Measurements from ENCODE around the gene EMC8.

EMC8 gene

GRCh38 chr16:85789773-85790172, 9.6 kb downstream of the EMC8 start:
- Histone ChIP-seq H4K8ac (ENCODE audit: low read depth, low read length) (no peak overlapping the region), H2BK12ac (ENCODE audit: low read length) (no peak overlapping the region), H3K9me3 (ENCODE audit: insufficient read depth, low read depth, low read length) (peaks cover 2% of the 10 kb centered on the region), H3K4me3 (ENCODE audit: low read depth, low read length) (no peak overlapping the region), H4K12ac (ENCODE audit: low read depth, low read length) (no peak overlapping the region), H3K4ac (ENCODE audit: low read depth, low read length) (no peak overlapping the region), H3K9ac (ENCODE audit: low read length) (no peak overlapping the region), H3K27me3 (ENCODE audit: insufficient read depth, low read length) (no peaks in the 10 kb centered on the region), H3K79me2 (ENCODE audit: control insufficient read depth, insufficient read depth, low read length, poor library complexity) (no peaks in the 10 kb centered on the region), H3K18ac (ENCODE audit: low read length) (no peak overlapping the region), H2BK5ac (ENCODE audit: low read depth, low read length, poor library complexity) (no peak overlapping the region), H2AK5ac (ENCODE audit: low read length) (no peak overlapping the region), H2AFZ (ENCODE audit: insufficient read depth, low read length, poor library complexity) (no peak overlapping the region), H3K27ac (ENCODE audit: low read depth, low read length) (no peak overlapping the region), H3K14ac (ENCODE audit: low read length) (no peak overlapping the region), H2BK120ac (ENCODE audit: insufficient read depth, low read length, poor library complexity) (no peak overlapping the region), H3K79me1 (ENCODE audit: low read length) (no peaks in the 10 kb centered on the region), H4K91ac (ENCODE audit: low read depth, low read length) (no peak overlapping the region), H3K36me3 (ENCODE audit: control insufficient read depth in 1 of 2, insufficient read depth in 2 of 2, low read length in 2 of 2) (peaks cover 48 to 62% of the 10 kb centered on the region in 2 experiments), H3K23ac (ENCODE audit: low read length) (no peak overlapping the region), H3K4me1 (ENCODE audit: control insufficient read depth in 1 of 2, insufficient read depth in 2 of 2, low read length in 2 of 2) (no peaks in the 10 kb centered on the region), H3K4me2 (ENCODE audit: low read length) (no peak overlapping the region)
- whole genome bisulfite sequencing (ENCODE audit: extremely low coverage, insufficient coverage, insufficient read length): no CpG with 5 or more reads among the region's 6 CpGs
- DNase-seq: no peak

DNA sequence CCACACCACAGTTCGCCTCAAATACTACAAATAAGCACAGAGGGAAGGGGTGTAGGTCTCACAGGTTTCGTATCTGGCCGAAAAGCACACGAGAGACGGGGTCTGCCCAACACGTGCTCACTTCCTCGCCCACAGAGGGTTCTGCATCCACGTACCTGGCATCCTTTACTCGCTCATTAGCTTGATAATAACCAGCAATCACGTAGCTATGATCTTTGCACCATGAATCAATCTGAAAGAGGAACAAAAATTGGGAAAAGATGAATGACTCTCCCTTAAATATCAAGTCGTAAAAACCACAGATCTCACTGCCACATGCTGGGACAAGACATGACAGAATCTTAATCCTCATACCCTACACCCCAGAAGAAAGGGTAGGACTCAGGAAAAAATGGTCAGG, 10.5 kb downstream of the EMC8 start:
- Histone ChIP-seq H2BK120ac (ENCODE audit: insufficient read depth, low read length, poor library complexity) (no peak overlapping the region), H3K79me2 (ENCODE audit: control insufficient read depth, insufficient read depth, low read length, poor library complexity) (no peaks in the 10 kb centered on the region), H4K8ac (ENCODE audit: low read depth, low read length) (no peak overlapping the region), H3K23ac (ENCODE audit: low read length) (no peak overlapping the region), H3K79me1 (ENCODE audit: low read length) (no peaks in the 10 kb centered on the region), H3K14ac (ENCODE audit: low read length) (no peak overlapping the region), H3K18ac (ENCODE audit: low read length) (no peak overlapping the region), H3K4me1 (ENCODE audit: control insufficient read depth in 1 of 2, insufficient read depth in 2 of 2, low read length in 2 of 2) (no peaks in the 10 kb centered on the region), H2AK5ac (ENCODE audit: low read length) (no peak overlapping the region), H2AFZ (ENCODE audit: insufficient read depth, low read length, poor library complexity) (no peak overlapping the region), H3K36me3 (ENCODE audit: control insufficient read depth in 1 of 2, insufficient read depth in 2 of 2, low read length in 2 of 2) (peaks cover 44 to 59% of the 10 kb centered on the region in 2 experiments), H3K4me2 (ENCODE audit: low read length) (no peak overlapping the region), H3K27me3 (ENCODE audit: insufficient read depth, low read length) (no peaks in the 10 kb centered on the region), H3K9ac (ENCODE audit: low read length) (no peak overlapping the region), H3K4me3 (ENCODE audit: low read depth, low read length) (no peak overlapping the region), H3K27ac (ENCODE audit: low read depth, low read length) (no peak overlapping the region), H4K91ac (ENCODE audit: low read depth, low read length) (no peak overlapping the region), H3K9me3 (ENCODE audit: insufficient read depth, low read depth, low read length) (peaks cover 2% of the 10 kb centered on the region), H4K12ac (ENCODE audit: low read depth, low read length) (no peak overlapping the region), H2BK12ac (ENCODE audit: low read length) (no peak overlapping the region), H2BK5ac (ENCODE audit: low read depth, low read length, poor library complexity) (no peak overlapping the region), H3K4ac (ENCODE audit: low read depth, low read length) (no peak overlapping the region)
- no peak for DNase-seq
- WGBS (ENCODE audit: extremely low coverage, insufficient coverage, insufficient read length): no CpG with 5 or more reads among the region's 11 CpGs

- Histone ChIP-seq H3K4me1 (ENCODE audit: control insufficient read depth in 1 of 2, insufficient read depth in 2 of 2, low read length in 2 of 2) (no peaks in the 10 kb centered on the region), H3K14ac (ENCODE audit: low read length) (no peak overlapping the region), H3K23ac (ENCODE audit: low read length) (no peak overlapping the region), H2AK5ac (ENCODE audit: low read length) (no peak overlapping the region), H2AFZ (ENCODE audit: insufficient read depth, low read length, poor library complexity) (no peak overlapping the region), H4K91ac (ENCODE audit: low read depth, low read length) (no peak overlapping the region), H2BK120ac (ENCODE audit: insufficient read depth, low read length, poor library complexity) (no peak overlapping the region), H2BK12ac (ENCODE audit: low read length) (no peak overlapping the region), H3K27ac (ENCODE audit: low read depth, low read length) (no peak overlapping the region), H4K12ac (ENCODE audit: low read depth, low read length) (no peak overlapping the region), H4K8ac (ENCODE audit: low read depth, low read length) (no peak overlapping the region), H3K79me2 (ENCODE audit: control insufficient read depth, insufficient read depth, low read length, poor library complexity) (no peaks in the 10 kb centered on the region), H3K9me3 (ENCODE audit: insufficient read depth, low read depth, low read length) (peaks cover 3% of the 10 kb centered on the region), H3K36me3 (ENCODE audit: control insufficient read depth in 1 of 2, insufficient read depth in 2 of 2, low read length in 2 of 2) (peaks cover 50 to 56% of the 10 kb centered on the region in 2 experiments), H3K18ac (ENCODE audit: low read length) (no peak overlapping the region), H3K9ac (ENCODE audit: low read length) (no peak overlapping the region), H3K4me3 (ENCODE audit: low read depth, low read length) (no peak overlapping the region), H3K27me3 (ENCODE audit: insufficient read depth, low read length) (no peaks in the 10 kb centered on the region), H2BK5ac (ENCODE audit: low read depth, low read length, poor library complexity) (no peak overlapping the region), H3K79me1 (ENCODE audit: low read length) (no peaks in the 10 kb centered on the region), H3K4ac (ENCODE audit: low read depth, low read length) (no peak overlapping the region), H3K4me2 (ENCODE audit: low read length) (no peak overlapping the region)
- no peak for DNase-seq
- WGBS (ENCODE audit: extremely low coverage, insufficient coverage, insufficient read length): no CpG with 5 or more reads among the region's 2 CpGs
Observed at GRCh38 chr16:85785927-85786326, 13.4 kb downstream of the EMC8 start.

GRCh38 chr16:85784813-85785212, 14.5 kb downstream of the EMC8 start:
- H3K27me3 ChIP-seq (ENCODE audit: insufficient read depth, low read length): no peaks in the 10 kb centered on the region
- no peak overlapping the region for H3K18ac ChIP-seq (ENCODE audit: low read length)
- H3K27ac ChIP-seq (ENCODE audit: low read depth, low read length): no peak overlapping the region

More at GRCh38 chr16:85784813-85785212, 14.5 kb downstream of the EMC8 start:
- Histone ChIP-seq H3K4ac (ENCODE audit: low read depth, low read length) (no peak overlapping the region), H2BK12ac (ENCODE audit: low read length) (no peak overlapping the region), H4K12ac (ENCODE audit: low read depth, low read length) (no peak overlapping the region), H3K79me1 (ENCODE audit: low read length) (no peaks in the 10 kb centered on the region), H2BK5ac (ENCODE audit: low read depth, low read length, poor library complexity) (no peak overlapping the region), H4K91ac (ENCODE audit: low read depth, low read length) (no peak overlapping the region), H3K4me1 (ENCODE audit: control insufficient read depth in 1 of 2, insufficient read depth in 2 of 2, low read length in 2 of 2) (no peaks in the 10 kb centered on the region), H4K8ac (ENCODE audit: low read depth, low read length) (no peak overlapping the region), H2AFZ (ENCODE audit: insufficient read depth, low read length, poor library complexity) (no peak overlapping the region), H3K9ac (ENCODE audit: low read length) (no peak overlapping the region), H2AK5ac (ENCODE audit: low read length) (no peak overlapping the region), H3K4me3 (ENCODE audit: low read depth, low read length) (no peak overlapping the region), H3K23ac (ENCODE audit: low read length) (no peak overlapping the region), H3K36me3 (ENCODE audit: control insufficient read depth in 1 of 2, insufficient read depth in 2 of 2, low read length in 2 of 2) (peaks cover 56 to 67% of the 10 kb centered on the region in 2 experiments), H2BK120ac (ENCODE audit: insufficient read depth, low read length, poor library complexity) (no peak overlapping the region), H3K4me2 (ENCODE audit: low read length) (no peak overlapping the region), H3K79me2 (ENCODE audit: control insufficient read depth, insufficient read depth, low read length, poor library complexity) (no peaks in the 10 kb centered on the region), H3K14ac (ENCODE audit: low read length) (no peak overlapping the region), H3K9me3 (ENCODE audit: insufficient read depth, low read depth, low read length) (peaks cover 3% of the 10 kb centered on the region)
- WGBS (ENCODE audit: extremely low coverage, insufficient coverage, insufficient read length): no CpG with 5 or more reads among the region's 2 CpGs
- no peak for DNase-seq

Data from trophoblast cell (in vitro differentiated cells and primary cell).